Common myeloid progenitor, CD34-positive (primary cell): ENCODE results near the gene TENM4.

Experiments used
- CTCF ChIA-PET: fragments of 350-600 bp; sonication (Branson Sonifier 250); formaldehyde crosslinking; loops from one replicate; lab custom pipeline; 2021; ENCODE audit warnings: antibody characterized with exemption; lab: Charles Lee
- POLR2A ChIA-PET: fragments of 350-600 bp; sonication (Branson Sonifier 250); formaldehyde crosslinking; loops from one replicate; lab custom pipeline; 2021; ENCODE audit warnings: antibody characterized with exemption; lab: Charles Lee
- DNase-seq, 3 donors: peaks; one replicate each; pipeline versions ENCODE4 v3.0.0 to v3.0.0-alpha.2; 2013
- H3K27ac ChIP-seq, 2 experiments: 1 replicate in 1 of 2; 2 replicates in 1 of 2; pipeline ENCODE4 v1.7.0; 2013; ENCODE audit warnings: inconsistent platforms in 2 of 2, low read length in 2 of 2, mild to moderate bottlenecking in 2 of 2, low read depth in 1 of 2, moderate library complexity in 1 of 2; ENCODE audit not compliant: severe bottlenecking in 2 of 2, insufficient read depth in 1 of 2, poor library complexity in 1 of 2
- H3K27me3 ChIP-seq, 5 experiments: replicated peaks in 2 of 5; 1 replicate in 3 of 5; 2 replicates in 2 of 5; pipeline versions ENCODE4 v1.6.1 to v1.7.0; 2013; ENCODE audit warnings: low read length in 4 of 5, mild to moderate bottlenecking in 2 of 5, moderate library complexity in 2 of 5, inconsistent platforms in 1 of 5; ENCODE audit not compliant: insufficient read depth in 5 of 5, control insufficient read depth in 4 of 5
- H3K36me3 ChIP-seq, 4 experiments: 1 replicate in 2 of 4; 2 replicates in 2 of 4; pipeline versions ENCODE4 v1.6.1 to v1.7.0; 2013; ENCODE audit warnings: low read length in 3 of 4, control low read depth in 1 of 4, mild to moderate bottlenecking in 1 of 4; ENCODE audit not compliant: control insufficient read depth in 4 of 4, insufficient read depth in 4 of 4
- H3K4me1 ChIP-seq, 4 experiments: 1 replicate in 3 of 4; 2 replicates in 1 of 4; pipeline versions ENCODE4 v1.6.1 to v1.7.1; 2013; ENCODE audit warnings: low read length in 3 of 4, mild to moderate bottlenecking in 3 of 4, control low read depth in 1 of 4, inconsistent platforms in 1 of 4, moderate library complexity in 1 of 4; ENCODE audit not compliant: control insufficient read depth in 4 of 4, insufficient read depth in 4 of 4; ENCODE audit errors: control extremely low read depth in 1 of 4
- H3K4me3 ChIP-seq, 7 experiments: 1 replicate in 4 of 7; 2 replicates in 3 of 7; pipeline versions ENCODE4 v1.5.1 to v1.7.0; 2013; ENCODE audit warnings: mild to moderate bottlenecking in 7 of 7, low read length in 6 of 7, moderate library complexity in 6 of 7, inconsistent platforms in 2 of 7, low read depth in 2 of 7, control low read depth in 1 of 7; ENCODE audit not compliant: insufficient read depth in 4 of 7, control insufficient read depth in 1 of 7; ENCODE audit errors: extremely low read depth in 1 of 7
- H3K9me3 ChIP-seq, 5 experiments: 1 replicate in 4 of 5; 2 replicates in 1 of 5; pipeline versions ENCODE4 v1.6.1 to v1.7.1; 2013; ENCODE audit warnings: low read length in 4 of 5, mild to moderate bottlenecking in 2 of 5, inconsistent platforms in 1 of 5, low read depth in 1 of 5, moderate library complexity in 1 of 5; ENCODE audit not compliant: control insufficient read depth in 4 of 5, insufficient read depth in 2 of 5; ENCODE audit errors: control extremely low read depth in 1 of 5
- WGBS: methylation state at CpG from one replicate; pipeline ENCODE4 v1.1.5; 2013; ENCODE audit not compliant: insufficient coverage; 5-methylcytosine and 5-hydroxymethylcytosine counted together

The TENM4 gene

DNA sequence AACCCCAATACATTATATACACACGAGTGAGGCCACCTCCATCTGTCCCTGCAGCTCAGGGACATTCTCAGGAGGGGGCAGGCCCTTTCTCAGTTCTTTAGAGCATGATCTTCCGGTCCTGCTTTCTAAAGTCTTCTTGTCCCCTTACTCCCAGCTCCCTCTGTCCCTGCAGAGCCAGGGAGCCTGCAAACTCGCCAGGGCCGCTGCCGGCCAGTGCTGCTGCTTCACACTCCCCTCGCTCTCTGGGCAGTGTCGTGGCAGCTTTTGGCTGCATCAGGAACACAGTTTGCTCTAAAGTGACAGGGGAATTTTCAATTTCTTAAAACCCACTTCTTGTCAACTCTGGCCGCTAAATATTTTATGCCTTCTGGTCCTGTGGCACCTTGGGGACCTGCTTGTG, 736.0 kb downstream of the TENM4 start:
- CTCF ChIA-PET, result interaction anchor here (1.4 kb wide), 1 partner anchor 10 kb away, joined by 4 read pairs; no protein-coding TSS in a partner anchor
- Histone ChIP-seq H3K4me1 (no peaks in the 10 kb centered on the region), H3K27me3 (peaks cover 0 to 2% (median 0%) of the 10 kb centered on the region in 5 experiments), H3K27ac (no peak overlapping the region), H3K36me3 (no peaks in the 10 kb centered on the region), H3K4me3 (no peak overlapping the region), H3K9me3 (no peaks in the 10 kb centered on the region)
- WGBS, result 91% methylated on average over 6 of the region's 8 CpGs
- no peak for DNase-seq
- POLR2A ChIA-PET, result no interaction called here

- WGBS, result 95% methylated on average over 4 of the region's 7 CpGs
- Histone ChIP-seq H3K36me3 (no peaks in the 10 kb centered on the region), H3K4me1 (no peaks in the 10 kb centered on the region), H3K9me3 (no peaks in the 10 kb centered on the region), H3K27ac (no peak overlapping the region), H3K4me3 (no peak overlapping the region), H3K27me3 (peaks cover 2 to 21% (median 4%) of the 10 kb centered on the region in 5 experiments)
- CTCF ChIA-PET, result interaction anchor here (2.3 kb wide), 1 partner anchor 16 kb away, joined by 8 read pairs; no protein-coding TSS in a partner anchor
- POLR2A ChIA-PET, result no interaction called here
- no peak for DNase-seq
Observed at GRCh38 chr11:78699609-78700135, 741.2 kb downstream of the TENM4 start.

DNA sequence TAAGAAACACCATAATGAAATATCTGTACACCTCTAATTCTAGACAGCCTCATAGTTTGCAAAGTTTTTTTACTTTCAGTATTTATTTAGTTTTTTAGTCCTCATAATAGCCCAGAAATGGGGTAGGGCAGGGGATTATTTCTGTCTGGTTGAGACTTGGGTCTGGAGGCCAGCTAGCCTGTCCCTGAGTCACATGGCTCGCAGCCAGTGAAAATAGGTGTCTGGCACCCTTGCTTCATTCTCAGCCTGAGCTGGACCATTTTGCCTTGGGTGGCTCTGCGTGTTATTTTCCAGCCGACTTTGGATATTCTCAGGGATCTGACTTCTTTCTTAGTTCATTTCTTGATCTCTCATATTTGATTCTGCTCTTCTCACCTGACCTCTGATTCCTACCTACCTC, 742.2 kb downstream of the TENM4 start:
- no peaks in the 10 kb centered on the region for H3K36me3 ChIP-seq
- H3K4me3 ChIP-seq, result no peak overlapping the region
- H3K27ac ChIP-seq, result no peak overlapping the region
- DNase-seq, result no peak
- no peaks in the 10 kb centered on the region for H3K9me3 ChIP-seq
- peaks cover 2 to 24% (median 4%) of the 10 kb centered on the region in 5 experiments for H3K27me3 ChIP-seq
- ChIA-PET CTCF (interaction anchor here (1.2 kb wide), 1 partner anchor 20 kb away, joined by 3 read pairs; no protein-coding TSS in a partner anchor), POLR2A (no interaction called here)
- no peaks in the 10 kb centered on the region for H3K4me1 ChIP-seq
- 100% methylated on average over 3 of the region's 3 CpGs for WGBS

DNA sequence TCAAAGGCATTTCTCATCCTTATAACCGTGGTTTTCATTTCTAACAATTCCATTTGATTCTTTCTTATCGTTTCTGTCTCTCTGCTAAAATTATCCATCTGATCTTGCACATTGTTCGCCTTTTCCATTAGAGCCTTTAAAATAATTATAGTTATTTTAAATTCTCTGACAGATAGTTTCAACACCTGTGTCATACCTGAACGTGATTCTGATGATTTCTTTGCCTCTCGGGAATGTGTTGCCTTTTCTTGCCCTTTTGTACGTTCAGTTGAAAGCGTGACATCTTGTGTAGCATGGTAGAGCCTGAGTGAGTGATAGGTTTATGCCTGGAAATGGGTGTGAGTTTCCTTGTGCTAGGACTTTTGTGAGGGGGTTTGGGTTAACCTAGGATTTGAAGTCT, 744.7 kb downstream of the TENM4 start:
- ChIA-PET POLR2A (no interaction called here), CTCF (no interaction called here)
- DNase-seq, result no peak
- 93% methylated on average over 5 of the region's 7 CpGs for WGBS
- no peak overlapping the region for H3K27ac ChIP-seq
- H3K4me1 ChIP-seq, result no peaks in the 10 kb centered on the region
- H3K4me3 ChIP-seq, result no peak overlapping the region
- no peaks in the 10 kb centered on the region for H3K36me3 ChIP-seq
- peaks cover 4 to 30% (median 4%) of the 10 kb centered on the region in 5 experiments for H3K27me3 ChIP-seq
- H3K9me3 ChIP-seq, result no peaks in the 10 kb centered on the region

- Histone ChIP-seq H3K4me3 (no peak overlapping the region), H3K9me3 (no peaks in the 10 kb centered on the region), H3K4me1 (no peaks in the 10 kb centered on the region), H3K27ac (no peak overlapping the region), H3K36me3 (no peaks in the 10 kb centered on the region), H3K27me3 (peaks cover 4 to 35% (median 4%) of the 10 kb centered on the region in 5 experiments)
- 86% methylated on average over 1 of the region's 4 CpGs for WGBS
- DNase-seq, result no peak
- ChIA-PET POLR2A (no interaction called here), CTCF (no interaction called here)
Observed at GRCh38 chr11:78694152-78694551, 746.7 kb downstream of the TENM4 start.

GRCh38 chr11:78691215-78691614, 749.6 kb downstream of the TENM4 start:
- WGBS, result 100% methylated on average over 1 of the region's 2 CpGs
- no peak overlapping the region for H3K27ac ChIP-seq
- H3K9me3 ChIP-seq, result no peaks in the 10 kb centered on the region
- peaks cover 0 to 25% (median 4%) of the 10 kb centered on the region in 5 experiments for H3K27me3 ChIP-seq
- no peak overlapping the region for H3K4me3 ChIP-seq
- ChIA-PET CTCF (no interaction called here), POLR2A (no interaction called here)
- DNase-seq, result no peak
- H3K4me1 ChIP-seq, result no peaks in the 10 kb centered on the region
- H3K36me3 ChIP-seq, result no peaks in the 10 kb centered on the region

DNA sequence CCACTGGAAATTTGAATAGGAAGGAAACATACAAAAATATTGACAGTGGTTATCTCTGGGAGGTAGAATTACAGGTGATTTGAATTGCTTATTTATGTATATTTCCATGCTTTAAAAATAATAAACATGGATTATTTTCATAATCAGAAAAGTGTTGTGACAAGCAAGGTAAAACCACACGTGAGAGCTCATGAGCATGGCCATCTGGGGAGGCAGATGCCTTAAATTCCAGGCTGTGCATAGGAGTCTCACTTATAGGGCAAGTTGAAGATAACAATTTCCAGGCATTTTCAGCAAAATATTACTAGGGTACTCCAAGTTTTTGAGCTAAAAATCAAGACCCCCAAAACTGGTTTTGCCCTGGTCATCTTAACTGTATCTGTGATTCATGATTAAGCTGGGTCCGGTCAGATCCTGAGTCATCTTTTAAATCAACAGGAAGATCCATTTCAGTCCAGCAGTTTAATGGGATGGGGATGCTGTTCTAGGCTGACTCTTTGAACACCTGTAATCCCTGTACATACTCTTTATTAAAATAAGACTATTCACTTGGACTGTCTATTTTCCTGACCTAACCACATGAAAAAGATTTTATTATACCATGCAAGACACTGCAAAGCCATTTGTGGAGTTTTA, 750.4 kb downstream of the TENM4 start:
- no peaks in the 10 kb centered on the region for H3K9me3 ChIP-seq
- DNase-seq, result no peak
- 100% methylated on average over 2 of the region's 2 CpGs for WGBS
- H3K4me1 ChIP-seq, result no peaks in the 10 kb centered on the region
- peaks cover 0 to 22% (median 4%) of the 10 kb centered on the region in 5 experiments for H3K27me3 ChIP-seq
- no peak overlapping the region for H3K27ac ChIP-seq
- H3K4me3 ChIP-seq, result no peak overlapping the region
- CTCF ChIA-PET, result interaction anchor here (0.8 kb wide), 1 partner anchor 45 kb away, joined by 3 read pairs; no protein-coding TSS in a partner anchor
- no peaks in the 10 kb centered on the region for H3K36me3 ChIP-seq
- POLR2A ChIA-PET, result no interaction called here
